Thyroid gland (tissue), 4 donors: ENCODE results near the gene SKA3.
"Not testable (repeated sequence)": the region's sequence is repeated elsewhere in the genome, so short reads cannot be mapped to it uniquely, and the experiment has no call there.

ENCODE experiments used
- CTCF ChIP-seq, 6 experiments: fragments of 200-600 bp in 3 of 6; fragments of 450-650 bp in 3 of 6; sonication (generic) in 3 of 6; IDR thresholded peaks; one replicate each; pipeline ENCODE4 v1.5.1; 2016 to 2019; ENCODE audit warnings: antibody characterized with exemption in 6 of 6, mild to moderate bottlenecking in 2 of 6, inconsistent platforms in 1 of 6, moderate library complexity in 1 of 6
- POLR2A ChIP-seq, 2 donors: fragments of 450-650 bp; IDR thresholded peaks; one replicate each; pipeline ENCODE4 v1.6.1; 2017; ENCODE audit warnings: antibody characterized with exemption in 2 of 2, mild to moderate bottlenecking in 2 of 2, moderate library complexity in 1 of 2

- not testable (repeated sequence) for TF ChIP-seq CTCF, POLR2A (IDR thresholded peaks at IDR 0.05)
Measured at GRCh38 chr13:21135833-21136232, 40.5 kb downstream of the SKA3 start.
